Measurements from ENCODE around the gene MUL1. TPM values are rescaled to one million over a fixed set of nuclear protein-coding genes. Genes with fewer than 3 reads are reported as not detected.

MUL1 gene
- total RNA-seq, 1 experiment from 2014 or later, result 23.6 TPM

Other genes starting within 250 kb of the MUL1 start
- not detected in 2 replicates for gene VWA5B1, start 217.3 kb downstream of the MUL1 start, total RNA-seq (2014; rRNA removed; shearing (Covaris generic); ENCODE audit: low replicate concordance)
- gene CAMK2N1, start 21.9 kb downstream of the MUL1 start, total RNA-seq (2014; rRNA removed; shearing (Covaris generic); ENCODE audit: low replicate concordance), result 13.5 and 20.1 TPM in 2 replicates
- 2.8 and 3.1 TPM in 2 replicates for gene FAM43B, start 44.4 kb upstream of the MUL1 start, total RNA-seq (2014; rRNA removed; shearing (Covaris generic); ENCODE audit: low replicate concordance)
- gene CDA, start 80.9 kb upstream of the MUL1 start, total RNA-seq (2014; rRNA removed; shearing (Covaris generic); ENCODE audit: low replicate concordance), result 0.95 TPM in 1 of 2 replicates, not detected in the other
- gene PINK1, start 125.3 kb upstream of the MUL1 start, total RNA-seq (2014; rRNA removed; shearing (Covaris generic); ENCODE audit: low replicate concordance), result 34.5 and 34.6 TPM in 2 replicates
- 418 and 467 TPM in 2 replicates for gene DDOST, start 153.2 kb upstream of the MUL1 start, total RNA-seq (2014; rRNA removed; shearing (Covaris generic); ENCODE audit: low replicate concordance)
- gene KIF17, start 209.9 kb upstream of the MUL1 start, total RNA-seq (2014; rRNA removed; shearing (Covaris generic); ENCODE audit: low replicate concordance), result 2.1 and 6.4 TPM in 2 replicates
- 9.4 and 9.8 TPM in 2 replicates for gene SH2D5, start 224.6 kb upstream of the MUL1 start, total RNA-seq (2014; rRNA removed; shearing (Covaris generic); ENCODE audit: low replicate concordance)

Data from Caki2 (cell line).